ENCODE results near the gene SEC23A.
"Not testable (repeated sequence)": the region's sequence is repeated elsewhere in the genome, so short reads cannot be mapped to it uniquely, and the experiment has no call there.

SEC23A gene

GRCh38 chr14:39090548-39091111, 12.4 kb downstream of the SEC23A start:
- DNase-seq = no peak

GRCh38 chr14:39087493-39087892, 15.5 kb downstream of the SEC23A start:
- DNase-seq = no peak

- peak in 1 of 5 experiments; percentile 6 for DNase-seq
These were observed 17.1 kb downstream of the SEC23A start for GRCh38 chr14:39085933-39086332.

GRCh38 chr14:39083127-39083526, 19.9 kb downstream of the SEC23A start:
- DNase-seq = no peak

- DNase-seq = no peak
These were observed 22.1 kb downstream of the SEC23A start for GRCh38 chr14:39080886-39081285.

- no peak for DNase-seq
These were observed 31.9 kb downstream of the SEC23A start for GRCh38 chr14:39071096-39071495.

- DNase-seq = no peak
These were observed 33.1 kb downstream of the SEC23A start for GRCh38 chr14:39069923-39070322.

- not testable (repeated sequence) for DNase-seq
These were observed 33.7 kb downstream of the SEC23A start for GRCh38 chr14:39069169-39069805.

GRCh38 chr14:39060818-39061437, 42.1 kb downstream of the SEC23A start:
- no peak for DNase-seq

GRCh38 chr14:39055786-39056474, 47.1 kb downstream of the SEC23A start:
- no peak for DNase-seq

- not testable (repeated sequence) for DNase-seq
These were observed 50.1 kb downstream of the SEC23A start for GRCh38 chr14:39052869-39053454.

- no peak for DNase-seq
These were observed 52.6 kb downstream of the SEC23A start for GRCh38 chr14:39050389-39050788.

GRCh38 chr14:39045889-39046288, 57.1 kb downstream of the SEC23A start:
- not testable (repeated sequence) for DNase-seq

GRCh38 chr14:39043352-39043943, 59.6 kb downstream of the SEC23A start:
- no peak for DNase-seq

GRCh38 chr14:39040529-39040928, 62.5 kb downstream of the SEC23A start:
- DNase-seq = no peak

- peak in 1 of 5 experiments; percentile 52 for DNase-seq
These were observed 64.5 kb downstream of the SEC23A start for GRCh38 chr14:39038542-39038941.

GRCh38 chr14:39036760-39037159, 66.3 kb downstream of the SEC23A start:
- DNase-seq = no peak

GRCh38 chr14:39035336-39035735, 67.7 kb downstream of the SEC23A start:
- DNase-seq = no peak

GRCh38 chr14:39034481-39035296, 68.3 kb downstream of the SEC23A start:
- no peak for DNase-seq

GRCh38 chr14:39033371-39033770, 69.7 kb downstream of the SEC23A start:
- no peak for DNase-seq

GRCh38 chr14:39030209-39030608, 72.8 kb downstream of the SEC23A start:
- DNase-seq = no peak

GRCh38 chr14:39029789-39030188, 73.2 kb downstream of the SEC23A start:
- DNase-seq = no peak
